Uterus (tissue), 4 donors: ENCODE measurements around the gene NAP1L5. TPM values are rescaled to one million over a fixed set of nuclear protein-coding genes. Genes with fewer than 3 reads are reported as not detected.

Experiments
- DNase-seq, 2 donors: peaks; one replicate each; pipeline ENCODE4 v3.0.0-alpha.2; 2019 to 2020
- H3K27ac ChIP-seq, 2 donors: fragments of 200-600 bp; sonication (generic); 1 replicate in 1 of 2; 2 replicates in 1 of 2; pipeline ENCODE4 v1.5.1; 2016 to 2018
- H3K27me3 ChIP-seq, 2 donors: fragments of 200-600 bp; sonication (generic); one replicate each; pipeline ENCODE4 v1.5.1; 2018 to 2019; ENCODE audit warnings: control low read depth in 1 of 2
- H3K36me3 ChIP-seq, 2 donors: fragments of 200-600 bp; sonication (generic); one replicate each; pipeline ENCODE4 v1.5.1; 2019; ENCODE audit warnings: control low read depth in 1 of 2
- H3K4me1 ChIP-seq, 2 donors: fragments of 200-600 bp; sonication (generic); one replicate each; pipeline ENCODE4 v1.5.1; 2018 to 2019; ENCODE audit warnings: control low read depth in 1 of 2
- H3K4me3 ChIP-seq, 2 donors: fragments of 200-600 bp; sonication (generic); 1 replicate in 1 of 2; 2 replicates in 1 of 2; pipeline ENCODE4 v1.5.1; 2018 to 2019; ENCODE audit warnings: mild to moderate bottlenecking in 1 of 2
- H3K9me3 ChIP-seq, 2 donors: fragments of 200-600 bp; sonication (generic); one replicate each; pipeline ENCODE4 v1.5.1; 2019; ENCODE audit warnings: control low read depth in 1 of 2
- POLR2A ChIP-seq, 2 donors: fragments of 450-650 bp; IDR thresholded peaks; one replicate each; pipeline ENCODE4 v1.6.1; 2016; ENCODE audit warnings: antibody characterized with exemption in 2 of 2, mild to moderate bottlenecking in 1 of 2, moderate library complexity in 1 of 2
- intact Hi-C: fragments of 100-400 bp; cut with DNase I; formaldehyde crosslinking; loops from one replicate; pipeline ENCODE4 v1.15.1; 2023; ENCODE audit warnings: low total_unique reads
- total RNA-seq, 4 donors: library from RNA; depleted of rRNA in 3 of 4; stranded (reverse); fragments of >200 nt in 3 of 4; gene quantifications; one replicate each; pipeline versions ENCODE4 v1.1.0 to v1.2.4, GENCODE V29; 2014 to 2023
- TF ChIP-seq, protein P1 (sequence below), 4 experiments: fragments of 200-600 bp in 2 of 4; fragments of 450-650 bp in 2 of 4; sonication (generic) in 2 of 4; IDR thresholded peaks; one replicate each; pipeline ENCODE4 v1.5.1; 2016 to 2019; ENCODE audit warnings: antibody characterized with exemption in 4 of 4, mild to moderate bottlenecking in 2 of 4, moderate library complexity in 1 of 4
- donor health status: DM: yes; HTN: yes; CAD: no.

The NAP1L5 gene
- total RNA-seq, 4 donors from 2014 or later, result 3.8 to 15.6 (median 10.4) TPM

DNA sequence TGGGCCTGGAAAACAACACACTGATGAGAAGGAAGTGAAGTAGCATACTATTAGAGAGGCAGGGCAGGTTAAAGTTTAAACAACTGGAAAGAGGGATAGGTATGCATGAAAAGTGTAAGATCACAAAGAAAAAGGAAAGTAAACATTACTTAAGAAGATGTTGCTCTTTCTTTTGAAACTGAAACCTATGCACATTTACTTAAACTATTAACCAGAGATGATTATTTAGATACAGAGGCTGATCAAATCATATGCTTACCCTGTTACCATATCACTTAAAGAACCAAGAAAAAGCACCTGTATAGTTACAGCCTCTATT, 37.8 kb downstream of the NAP1L5 start:
- Histone ChIP-seq H3K4me3 (no peak overlapping the region), H3K36me3 (no peaks in the 10 kb centered on the region), H3K9me3 (no peaks in the 10 kb centered on the region), H3K4me1 (no peaks in the 10 kb centered on the region), H3K27ac (no peak overlapping the region), H3K27me3 (no peaks in the 10 kb centered on the region)
- TF ChIP-seq, protein P1, sequence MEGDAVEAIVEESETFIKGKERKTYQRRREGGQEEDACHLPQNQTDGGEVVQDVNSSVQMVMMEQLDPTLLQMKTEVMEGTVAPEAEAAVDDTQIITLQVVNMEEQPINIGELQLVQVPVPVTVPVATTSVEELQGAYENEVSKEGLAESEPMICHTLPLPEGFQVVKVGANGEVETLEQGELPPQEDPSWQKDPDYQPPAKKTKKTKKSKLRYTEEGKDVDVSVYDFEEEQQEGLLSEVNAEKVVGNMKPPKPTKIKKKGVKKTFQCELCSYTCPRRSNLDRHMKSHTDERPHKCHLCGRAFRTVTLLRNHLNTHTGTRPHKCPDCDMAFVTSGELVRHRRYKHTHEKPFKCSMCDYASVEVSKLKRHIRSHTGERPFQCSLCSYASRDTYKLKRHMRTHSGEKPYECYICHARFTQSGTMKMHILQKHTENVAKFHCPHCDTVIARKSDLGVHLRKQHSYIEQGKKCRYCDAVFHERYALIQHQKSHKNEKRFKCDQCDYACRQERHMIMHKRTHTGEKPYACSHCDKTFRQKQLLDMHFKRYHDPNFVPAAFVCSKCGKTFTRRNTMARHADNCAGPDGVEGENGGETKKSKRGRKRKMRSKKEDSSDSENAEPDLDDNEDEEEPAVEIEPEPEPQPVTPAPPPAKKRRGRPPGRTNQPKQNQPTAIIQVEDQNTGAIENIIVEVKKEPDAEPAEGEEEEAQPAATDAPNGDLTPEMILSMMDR (IDR thresholded peaks at IDR 0.05), result no peak
- TF ChIP-seq POLR2A (IDR thresholded peaks at IDR 0.05), result no peak
- intact Hi-C loops, result loop anchor here (2.0 kb wide), 1 partner anchor 121 kb away; no protein-coding TSS in a partner anchor
- no peak for DNase-seq

DNA sequence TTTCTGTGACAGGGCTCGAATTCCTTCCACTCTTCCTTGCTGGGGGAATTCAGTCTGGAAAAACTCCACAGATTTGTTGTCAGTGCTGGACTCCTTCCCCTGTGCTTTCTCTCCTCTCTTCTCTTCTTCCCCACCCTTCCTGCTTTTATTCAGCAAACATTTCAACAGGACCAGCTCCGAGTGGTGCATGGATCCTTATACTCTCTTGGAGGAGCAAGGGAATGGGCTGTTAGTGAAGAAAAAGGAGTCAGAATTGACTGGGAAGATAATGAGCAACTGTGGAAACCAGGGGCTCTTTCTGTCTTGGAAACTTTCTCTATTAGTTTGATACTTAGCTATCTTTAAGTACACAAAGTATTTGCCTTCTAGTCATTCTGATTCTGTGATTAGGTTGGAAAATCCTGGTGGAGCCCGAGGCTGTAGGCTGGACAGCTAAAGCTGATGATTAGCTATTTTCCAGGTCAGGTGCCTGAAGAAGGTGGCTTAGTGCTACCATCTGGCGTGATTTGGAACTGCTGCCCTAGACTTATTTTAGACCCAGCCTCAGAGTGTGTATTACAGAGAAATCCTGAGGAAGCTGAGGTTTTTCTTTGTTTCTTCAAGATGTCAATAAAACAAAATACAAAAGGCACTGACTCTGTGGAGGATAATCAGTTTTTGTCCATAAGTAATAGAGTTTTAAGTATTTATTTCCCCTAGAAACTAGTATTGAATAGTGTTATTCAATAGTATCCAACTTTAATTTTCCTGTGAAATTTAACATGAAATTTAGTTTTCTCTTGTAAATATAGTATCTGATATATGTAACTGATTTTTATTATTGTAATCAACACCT, 38.4 kb downstream of the NAP1L5 start:
- no peaks in the 10 kb centered on the region for H3K9me3 ChIP-seq
- H3K36me3 ChIP-seq, result no peaks in the 10 kb centered on the region
- peak; percentile 39 to 54 for DNase-seq
- H3K27me3 ChIP-seq, result no peaks in the 10 kb centered on the region
- TF ChIP-seq POLR2A (IDR thresholded peaks at IDR 0.05), result no peak
- TF ChIP-seq, protein P1 (IDR thresholded peaks at IDR 0.05), result peak; percentile 66 to 78 (median 70)
- H3K27ac ChIP-seq, result peak overlapping the region; percentile 21 to 48
- intact Hi-C loops, result loop anchor here (2.0 kb wide), 1 partner anchor 120 kb away; no protein-coding TSS in a partner anchor
- no peaks in the 10 kb centered on the region for H3K4me1 ChIP-seq
- H3K4me3 ChIP-seq, result no peak overlapping the region

DNA sequence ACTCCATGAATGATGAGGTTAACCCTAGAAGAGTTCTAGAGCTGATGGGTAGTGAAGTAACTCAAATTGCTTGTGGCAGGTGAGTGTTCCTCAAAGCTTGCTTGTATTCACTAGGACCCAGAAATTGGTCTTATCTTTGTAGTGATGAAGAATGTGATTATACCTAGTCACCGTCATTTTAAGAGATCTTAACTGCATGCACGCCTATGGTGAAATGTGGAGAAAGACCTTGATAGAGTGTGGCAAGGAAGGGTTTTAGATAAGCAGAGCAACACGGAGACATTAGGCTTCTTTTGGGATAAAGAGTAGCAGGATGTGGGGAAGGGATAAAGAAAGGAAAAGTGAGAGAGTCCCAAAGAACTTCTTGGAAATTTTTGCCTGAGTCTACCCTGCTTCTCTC, 42.4 kb downstream of the NAP1L5 start:
- no peak for TF ChIP-seq POLR2A (IDR thresholded peaks at IDR 0.05)
- TF ChIP-seq, protein P1 (IDR thresholded peaks at IDR 0.05), result no peak
- Histone ChIP-seq H3K4me1 (no peaks in the 10 kb centered on the region), H3K4me3 (no peak overlapping the region), H3K9me3 (no peaks in the 10 kb centered on the region), H3K36me3 (no peaks in the 10 kb centered on the region), H3K27ac (no peak overlapping the region), H3K27me3 (no peaks in the 10 kb centered on the region)
- intact Hi-C loops, result no loop called here
- no peak for DNase-seq

DNA sequence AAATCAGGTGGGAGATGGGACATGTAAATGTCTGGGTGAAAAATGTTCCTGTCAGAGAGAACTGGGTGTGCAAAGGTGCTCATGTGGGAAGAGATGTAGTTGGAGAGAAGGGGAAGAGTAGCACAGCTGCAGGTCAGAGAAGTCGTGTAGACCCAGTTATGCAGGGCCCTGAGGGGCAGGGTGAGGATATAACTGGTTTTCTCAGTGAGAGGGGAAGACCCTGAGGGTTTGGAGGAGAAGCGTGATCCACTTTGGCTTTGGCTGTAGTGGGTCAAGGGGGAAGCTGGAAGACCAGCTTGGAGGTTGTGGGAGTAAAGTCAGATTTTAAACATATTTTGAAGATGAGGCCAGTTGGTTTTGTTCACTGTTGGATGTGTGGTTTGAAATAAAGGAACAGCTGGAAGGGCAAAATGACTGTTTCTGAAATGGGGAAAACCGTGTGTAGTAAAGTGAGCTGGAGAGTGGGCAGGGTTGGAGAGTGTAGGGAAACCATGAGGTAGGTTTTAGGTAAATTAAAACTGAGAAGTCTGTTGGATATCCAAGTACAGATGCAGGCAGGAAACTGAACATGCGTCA, 44.2 kb downstream of the NAP1L5 start:
- DNase-seq, result no peak
- intact Hi-C loops, result no loop called here

DNA sequence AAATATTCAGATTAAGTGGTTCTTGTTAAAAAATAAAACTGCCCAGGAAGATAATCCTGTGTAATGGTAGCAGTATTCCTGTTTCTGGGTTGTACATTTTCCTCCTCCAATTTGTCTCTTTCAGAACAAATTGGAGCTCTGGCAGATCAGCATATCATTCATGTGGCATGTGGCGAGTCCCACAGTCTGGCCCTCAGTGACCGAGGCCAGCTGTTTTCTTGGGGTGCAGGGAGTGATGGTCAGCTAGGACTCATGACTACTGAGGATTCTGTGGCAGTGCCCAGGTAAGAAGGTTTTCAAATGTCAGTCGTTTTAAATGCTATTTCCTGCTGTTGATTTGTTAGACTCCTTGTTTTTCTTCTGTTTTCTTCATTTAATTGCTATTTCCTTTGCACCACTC, 47.9 kb downstream of the NAP1L5 start:
- no peaks in the 10 kb centered on the region for H3K4me1 ChIP-seq
- no peaks in the 10 kb centered on the region for H3K27me3 ChIP-seq
- no peaks in the 10 kb centered on the region for H3K9me3 ChIP-seq
- H3K36me3 ChIP-seq, result no peaks in the 10 kb centered on the region
- no peak overlapping the region for H3K4me3 ChIP-seq
- TF ChIP-seq POLR2A (IDR thresholded peaks at IDR 0.05), result no peak
- TF ChIP-seq, protein P1 (IDR thresholded peaks at IDR 0.05), result no peak
- no peak for DNase-seq
- H3K27ac ChIP-seq, result no peak overlapping the region
- intact Hi-C loops, result no loop called here

More for the DNA sequence above, 44.2 kb downstream of the NAP1L5 start:
- Histone ChIP-seq H3K4me1 (no peaks in the 10 kb centered on the region), H3K9me3 (no peaks in the 10 kb centered on the region), H3K4me3 (no peak overlapping the region), H3K27me3 (no peaks in the 10 kb centered on the region), H3K27ac (no peak overlapping the region), H3K36me3 (no peaks in the 10 kb centered on the region)
- no peak for TF ChIP-seq POLR2A (IDR thresholded peaks at IDR 0.05)
- TF ChIP-seq, protein P1 (IDR thresholded peaks at IDR 0.05), result no peak
